Measurements from ENCODE around the gene AMOT. TPM values are rescaled to one million over a fixed set of nuclear protein-coding genes. Genes with fewer than 3 reads are reported as not detected.

Gene AMOT
- total RNA-seq, 2 experiments from 2014 or later = 0.95 to 6.8 TPM

- DNase-seq (ENCODE audit: low spot score) = no peak
- H3K4me2 ChIP-seq (ENCODE audit: low read length) = no peak overlapping the region
- H4K20me1 ChIP-seq (ENCODE audit: insufficient read depth, low read length) = no peaks in the 10 kb centered on the region
- intact Hi-C loops (cut with micrococcal nuclease; ENCODE audit: unreplicated experiment) = no loop called here
- no peak overlapping the region for H2AFZ ChIP-seq (ENCODE audit: low read length)
- no peak for TF ChIP-seq CTCF (conservative IDR thresholded peaks at IDR 0.05; ENCODE audit: low read length)
- TF ChIP-seq EZH2phosphoT487 (IDR thresholded peaks at IDR 0.05; ENCODE audit: borderline replicate concordance, low read depth, low read length) = no peak
- no TSS peak for BruUV-seq (replicated peaks)
- ChIA-PET POLR2A (no interaction called here), CTCF (ENCODE audit: unreplicated experiment) (no interaction called here)
- no peak overlapping the region for H3K27ac ChIP-seq (ENCODE audit: low read depth, low read length, poor library complexity, severe bottlenecking)
- H3K79me2 ChIP-seq (ENCODE audit: insufficient read depth, low read depth, low read length) = no peaks in the 10 kb centered on the region
- no peaks in the 10 kb centered on the region for H3K9me3 ChIP-seq (ENCODE audit: low read length)
- H3K36me3 ChIP-seq (ENCODE audit: insufficient read depth, low read length) = no peaks in the 10 kb centered on the region
- H3K4me1 ChIP-seq (ENCODE audit: insufficient read depth, low read length, poor library complexity, severe bottlenecking) = no peaks in the 10 kb centered on the region
- H3K4me3 ChIP-seq (ENCODE audit: low read depth, low read length, poor library complexity, severe bottlenecking) = no peak overlapping the region
- H3K9me2 ChIP-seq (ENCODE audit: insufficient read depth, low read length) = no peaks in the 10 kb centered on the region
Observed at GRCh38 chrX:112746812-112747595, 93.6 kb downstream of the AMOT start.

GRCh38 chrX:112738347-112739033 lies 102.1 kb downstream of the AMOT start:
- intact Hi-C loops (cut with micrococcal nuclease; ENCODE audit: unreplicated experiment) = no loop called here
- no peaks in the 10 kb centered on the region for H4K20me1 ChIP-seq (ENCODE audit: insufficient read depth, low read length)
- no TSS peak for BruUV-seq (replicated peaks)
- H2AFZ ChIP-seq (ENCODE audit: low read length) = no peak overlapping the region
- H3K9me2 ChIP-seq (ENCODE audit: insufficient read depth, low read length) = no peaks in the 10 kb centered on the region
- no peaks in the 10 kb centered on the region for H3K79me2 ChIP-seq (ENCODE audit: insufficient read depth, low read depth, low read length)
- ChIA-PET CTCF (ENCODE audit: unreplicated experiment) (no interaction called here), POLR2A (no interaction called here)
- H3K9me3 ChIP-seq (ENCODE audit: low read length) = no peaks in the 10 kb centered on the region
- H3K4me1 ChIP-seq (ENCODE audit: insufficient read depth, low read length, poor library complexity, severe bottlenecking) = peaks cover 11% of the 10 kb centered on the region
- TF ChIP-seq EZH2phosphoT487 (IDR thresholded peaks at IDR 0.05; ENCODE audit: borderline replicate concordance, low read depth, low read length) (no peak), CTCF (conservative IDR thresholded peaks at IDR 0.05; ENCODE audit: low read length) (no peak)
- DNase-seq (ENCODE audit: low spot score) = no peak
- H3K4me3 ChIP-seq (ENCODE audit: low read depth, low read length, poor library complexity, severe bottlenecking) = no peak overlapping the region
- no peak overlapping the region for H3K4me2 ChIP-seq (ENCODE audit: low read length)
- no peak overlapping the region for H3K27ac ChIP-seq (ENCODE audit: low read depth, low read length, poor library complexity, severe bottlenecking)
- no peaks in the 10 kb centered on the region for H3K36me3 ChIP-seq (ENCODE audit: insufficient read depth, low read length)

GRCh38 chrX:112736310-112736709 lies 104.3 kb downstream of the AMOT start:
- H3K4me3 ChIP-seq (ENCODE audit: low read depth, low read length, poor library complexity, severe bottlenecking) = no peak overlapping the region
- no peak for DNase-seq (ENCODE audit: low spot score)
- no TSS peak for BruUV-seq (replicated peaks)
- TF ChIP-seq EZH2phosphoT487 (IDR thresholded peaks at IDR 0.05; ENCODE audit: borderline replicate concordance, low read depth, low read length) (no peak), CTCF (conservative IDR thresholded peaks at IDR 0.05; ENCODE audit: low read length) (no peak)
- no peaks in the 10 kb centered on the region for H3K79me2 ChIP-seq (ENCODE audit: insufficient read depth, low read depth, low read length)
- H3K27ac ChIP-seq (ENCODE audit: low read depth, low read length, poor library complexity, severe bottlenecking) = no peak overlapping the region
- no peaks in the 10 kb centered on the region for H3K36me3 ChIP-seq (ENCODE audit: insufficient read depth, low read length)
- no peak overlapping the region for H2AFZ ChIP-seq (ENCODE audit: low read length)
- no peaks in the 10 kb centered on the region for H4K20me1 ChIP-seq (ENCODE audit: insufficient read depth, low read length)
- H3K4me1 ChIP-seq (ENCODE audit: insufficient read depth, low read length, poor library complexity, severe bottlenecking) = peaks cover 11% of the 10 kb centered on the region
- H3K9me3 ChIP-seq (ENCODE audit: low read length) = no peaks in the 10 kb centered on the region
- POLR2A ChIA-PET = interaction anchor here (0.6 kb wide), 1 partner anchor 428 kb away, joined by 3 read pairs; no protein-coding TSS in a partner anchor
- intact Hi-C loops (cut with micrococcal nuclease; ENCODE audit: unreplicated experiment) = no loop called here
- H3K4me2 ChIP-seq (ENCODE audit: low read length) = no peak overlapping the region
- CTCF ChIA-PET (ENCODE audit: unreplicated experiment) = no interaction called here
- no peaks in the 10 kb centered on the region for H3K9me2 ChIP-seq (ENCODE audit: insufficient read depth, low read length)

Data from OCI-LY7 (cell line).